ENCODE data around the gene NCKAP5. TPM values are rescaled to one million over a fixed set of nuclear protein-coding genes. Genes with fewer than 3 reads are reported as not detected.

NCKAP5 gene
- total and polyA plus RNA-seq, 2 donors (not counting 1 experiment from before 2014, with no cell fraction given) = not detected

GRCh38 chr2:133581010-133581760 is 12.9 kb upstream of the NCKAP5 start:
- Histone ChIP-seq H3K4me3 (ENCODE audit: control extremely low read depth in 1 of 5, extremely low read depth in 1 of 5, insufficient read depth in 1 of 5, low read depth in 2 of 5, low read length in 4 of 5) (no peak overlapping the region), H3K27ac (ENCODE audit: low read length in 2 of 2) (no peak overlapping the region), H4K20me1 (ENCODE audit: control insufficient read depth, insufficient read depth, low read length, poor library complexity, severe bottlenecking) (no peaks in the 10 kb centered on the region), H3K9me3 (ENCODE audit: control extremely low read depth in 1 of 3, control insufficient read depth in 2 of 3, insufficient read depth in 1 of 3, low read length in 2 of 3) (peaks cover 0 to 3% (median 0%) of the 10 kb centered on the region in 3 donors), H3K9ac (ENCODE audit: low read length) (no peak overlapping the region), H3K27me3 (replicated peaks in 1 of 4; ENCODE audit: control extremely low read depth in 1 of 4, control insufficient read depth in 3 of 4, insufficient read depth in 4 of 4, low read length in 3 of 4) (no peaks in the 10 kb centered on the region), H3K4me1 (ENCODE audit: control insufficient read depth in 2 of 2, insufficient read depth in 2 of 2, low read length in 2 of 2) (no peaks in the 10 kb centered on the region), H2AFZ (ENCODE audit: insufficient read depth, low read depth, low read length, poor library complexity, severe bottlenecking) (no peak overlapping the region), H3K4me2 (replicated peaks; ENCODE audit: low read depth, low read length, poor library complexity, severe bottlenecking) (no peak overlapping the region), H3K79me2 (ENCODE audit: control insufficient read depth, insufficient read depth, low read length) (no peaks in the 10 kb centered on the region), H3K36me3 (replicated peaks in 1 of 2; ENCODE audit: control extremely low read depth in 1 of 2, control insufficient read depth in 1 of 2, extremely low read depth in 1 of 2, insufficient read depth in 2 of 2, low read length in 1 of 2) (no peaks in the 10 kb centered on the region)
- Mint-ChIP-seq H3K27ac (no peak overlapping the region), H3K27me3 (peaks cover 6% of the 10 kb centered on the region), H3K4me3 (no peak overlapping the region), H3K4me1 (no peaks in the 10 kb centered on the region), H3K9me3 (ENCODE audit: insufficient read depth) (no peaks in the 10 kb centered on the region)
- DNase-seq (no peak), ATAC-seq (ENCODE audit: low read depth) (no peak)
- CTCF ChIA-PET = no interaction called here
- no CpG with 5 or more reads among the region's 1 CpG for WGBS (ENCODE audit: insufficient coverage)
- intact Hi-C loops (cut with micrococcal nuclease) = no loop called here
- POLR2A ChIA-PET = no interaction called here
- TF ChIP-seq EZH2 (IDR thresholded peaks at IDR 0.05; ENCODE audit: borderline replicate concordance, insufficient read depth, low read depth, low read length, poor library complexity, severe bottlenecking) (no peak), CTCF (IDR thresholded peaks at IDR 0.05) (no peak)

GRCh38 chr2:133579274-133579673 is 11.0 kb upstream of the NCKAP5 start:
- WGBS (ENCODE audit: insufficient coverage) = no CpG with 5 or more reads among the region's 1 CpG
- no peaks in the 10 kb centered on the region for H3K4me1 Mint-ChIP-seq
- H2AFZ ChIP-seq (ENCODE audit: insufficient read depth, low read depth, low read length, poor library complexity, severe bottlenecking) = no peak overlapping the region
- H3K9me3 ChIP-seq (ENCODE audit: control extremely low read depth in 1 of 3, control insufficient read depth in 2 of 3, insufficient read depth in 1 of 3, low read length in 2 of 3) = peaks cover 0 to 3% (median 0%) of the 10 kb centered on the region in 3 donors
- no peak overlapping the region for H3K27ac ChIP-seq (ENCODE audit: low read length in 2 of 2)
- ATAC-seq (ENCODE audit: low read depth) = no peak
- H3K27me3 ChIP-seq (replicated peaks in 1 of 4; ENCODE audit: control extremely low read depth in 1 of 4, control insufficient read depth in 3 of 4, insufficient read depth in 4 of 4, low read length in 3 of 4) = no peaks in the 10 kb centered on the region
- no peaks in the 10 kb centered on the region for H4K20me1 ChIP-seq (ENCODE audit: control insufficient read depth, insufficient read depth, low read length, poor library complexity, severe bottlenecking)
- H3K4me3 Mint-ChIP-seq = no peak overlapping the region
- H3K36me3 ChIP-seq (replicated peaks in 1 of 2; ENCODE audit: control extremely low read depth in 1 of 2, control insufficient read depth in 1 of 2, extremely low read depth in 1 of 2, insufficient read depth in 2 of 2, low read length in 1 of 2) = no peaks in the 10 kb centered on the region
- ChIA-PET CTCF (no interaction called here), POLR2A (no interaction called here)
- H3K4me3 ChIP-seq (ENCODE audit: control extremely low read depth in 1 of 5, extremely low read depth in 1 of 5, insufficient read depth in 1 of 5, low read depth in 2 of 5, low read length in 4 of 5) = no peak overlapping the region
- H3K9ac ChIP-seq (ENCODE audit: low read length) = no peak overlapping the region
- no peak overlapping the region for H3K27ac Mint-ChIP-seq
- no peaks in the 10 kb centered on the region for H3K79me2 ChIP-seq (ENCODE audit: control insufficient read depth, insufficient read depth, low read length)
- H3K4me1 ChIP-seq (ENCODE audit: control insufficient read depth in 2 of 2, insufficient read depth in 2 of 2, low read length in 2 of 2) = no peaks in the 10 kb centered on the region
- H3K27me3 Mint-ChIP-seq = peaks cover 6% of the 10 kb centered on the region
- H3K9me3 Mint-ChIP-seq (ENCODE audit: insufficient read depth) = no peaks in the 10 kb centered on the region
- no peak for TF ChIP-seq EZH2 (IDR thresholded peaks at IDR 0.05; ENCODE audit: borderline replicate concordance, insufficient read depth, low read depth, low read length, poor library complexity, severe bottlenecking)
- no peak for TF ChIP-seq CTCF (IDR thresholded peaks at IDR 0.05)
- DNase-seq = no peak
- intact Hi-C loops (cut with micrococcal nuclease) = no loop called here
- no peak overlapping the region for H3K4me2 ChIP-seq (replicated peaks; ENCODE audit: low read depth, low read length, poor library complexity, severe bottlenecking)
